GM13977 (cell line): Measurements from ENCODE around the gene RUBCNL.

ENCODE experiments used
- DNase-seq: peaks from one replicate; pipeline ENCODE4 v3.0.0; 2012; ENCODE audit warnings: low spot score
- CTCF ChIP-seq: IDR thresholded peaks from 2 replicates; pipeline ENCODE4 v1.5.1; 2012; ENCODE audit warnings: mild to moderate bottlenecking, control low read depth; ENCODE audit not compliant: insufficient read depth; ENCODE audit errors: extremely low read depth, missing control alignments
- in situ Hi-C: fragments of 300-500 bp; cut with MboI; formaldehyde crosslinking; loops from one replicate; pipeline ENCODE4 v1.12.0; 2022; ENCODE audit warnings: low sequenced_read_pairs, low pct_unique_long_range_greater_than_20kb, mixed read lengths, inconsistent platforms; ENCODE audit not compliant: unreplicated experiment

The RUBCNL gene

GRCh38 chr13:46334035-46334822 is 52.8 kb downstream of the RUBCNL start:
- TF ChIP-seq CTCF: no peak
- in situ Hi-C loops: no loop called here
- DNase-seq: peak; percentile 25

- in situ Hi-C loops: no loop called here
- TF ChIP-seq CTCF: no peak
Observed at GRCh38 chr13:46332772-46333171, 54.3 kb downstream of the RUBCNL start.

DNA sequence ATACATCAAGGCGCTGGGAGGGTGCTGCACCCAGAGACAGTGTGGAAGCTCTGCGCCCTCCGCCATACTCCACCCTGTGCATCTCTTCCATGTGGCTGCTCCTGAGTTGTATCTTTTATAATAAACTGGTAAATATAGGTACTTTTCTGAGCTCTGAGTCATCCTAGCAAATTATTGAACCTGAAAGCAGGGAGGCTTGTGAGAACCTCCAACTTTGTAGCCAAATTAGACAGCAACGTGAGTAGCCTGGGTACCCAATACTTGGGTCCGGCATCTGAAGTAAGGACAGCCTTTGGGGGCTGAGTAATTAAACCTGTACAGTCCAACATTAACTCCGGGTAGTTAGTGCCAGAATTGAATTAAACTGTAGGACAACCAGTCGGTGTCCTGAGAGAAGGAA is 57.4 kb downstream of the RUBCNL start:
- TF ChIP-seq CTCF: no peak

More at GRCh38 chr13:46332772-46333171, 54.3 kb downstream of the RUBCNL start:
- no peak for DNase-seq

GRCh38 chr13:46327246-46327645 is 59.8 kb downstream of the RUBCNL start:
- no peak for TF ChIP-seq CTCF
- in situ Hi-C loops: no loop called here
- DNase-seq: peak; percentile 32

More for the DNA sequence above, 57.4 kb downstream of the RUBCNL start:
- in situ Hi-C loops: no loop called here
- DNase-seq: no peak

DNA sequence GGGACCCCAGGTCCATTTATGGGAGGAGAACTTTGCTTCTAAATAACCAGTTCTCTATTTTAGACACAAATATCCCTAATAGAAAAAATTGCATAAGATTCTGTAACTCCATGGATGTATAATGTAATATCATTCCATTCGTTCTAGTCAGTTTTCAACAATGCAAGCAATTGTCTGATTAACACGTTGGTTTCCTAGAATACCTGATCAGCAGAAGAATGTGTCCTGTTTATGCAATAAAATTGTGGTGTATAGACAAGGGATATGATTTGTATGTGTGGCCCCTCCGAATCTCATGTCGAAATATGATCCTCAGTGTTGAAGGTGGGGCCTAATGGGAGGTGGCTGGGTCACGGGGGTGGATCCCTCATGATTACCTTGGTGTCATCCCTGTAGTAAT is 62.1 kb downstream of the RUBCNL start:
- in situ Hi-C loops: no loop called here
- no peak for DNase-seq
- no peak for TF ChIP-seq CTCF

DNA sequence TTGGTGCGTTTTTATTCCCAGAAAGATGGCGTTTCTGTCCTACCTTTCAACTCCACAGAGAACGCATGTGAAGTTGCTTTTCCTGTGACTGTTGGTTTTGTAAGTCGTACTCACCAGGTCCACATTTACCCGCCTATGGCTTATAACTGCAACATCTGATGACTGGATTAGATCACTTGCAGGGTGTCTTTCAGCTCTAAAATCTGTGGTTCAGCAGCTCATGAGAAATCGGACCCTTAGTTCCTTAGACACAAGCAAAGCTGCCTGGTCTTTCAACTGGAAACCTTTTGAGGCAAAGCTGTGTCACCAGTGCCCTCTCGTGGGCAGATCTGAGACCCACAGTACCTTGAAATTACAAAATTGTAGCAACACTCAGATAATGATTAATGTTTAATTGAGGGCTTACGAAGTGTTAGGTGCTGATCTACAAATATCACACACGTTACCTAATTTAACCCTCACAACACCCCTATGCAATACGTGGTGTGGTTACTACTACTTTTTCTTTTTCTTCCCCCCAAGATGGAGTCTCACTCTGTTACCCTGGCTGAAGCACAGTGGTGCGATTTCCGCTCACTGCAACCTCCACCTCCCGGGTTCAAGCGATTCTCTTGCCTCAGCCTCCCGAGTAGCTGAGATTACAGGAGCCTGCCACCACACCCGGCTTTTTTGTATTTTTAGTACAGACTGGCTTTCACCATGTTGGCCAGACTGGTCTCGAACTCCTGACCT is 65.4 kb downstream of the RUBCNL start:
- DNase-seq: peak; percentile 70
- TF ChIP-seq CTCF: peak; percentile 78
- in situ Hi-C loops: no loop called here
